WTC11 (cell line): ENCODE data around the gene FNBP1L. TPM values are rescaled to one million over a fixed set of nuclear protein-coding genes. Genes with fewer than 3 reads are reported as not detected.

Source experiments
- ATAC-seq: fragments of 200-7000 bp; cut with Tn5 transposase; 2 replicates; pipeline ENCODE4 v1.10.0; 2021; ENCODE audit warnings: mild to moderate bottlenecking, moderate library complexity
- CTCF ChIA-PET: fragments of 300-600 bp; sonication (Branson Sonifier 250); formaldehyde crosslinking; loops from one replicate; lab custom pipeline; 2021; ENCODE audit warnings: antibody characterized with exemption; lab: Charles Lee
- POLR2A ChIA-PET: fragments of 350-600 bp; sonication (Branson Sonifier 250); formaldehyde crosslinking; loops from one replicate; lab custom pipeline; 2021; ENCODE audit warnings: antibody characterized with exemption; lab: Charles Lee
- DNase-seq: peaks from one replicate; pipeline ENCODE4 v3.0.0; 2021; ENCODE audit warnings: low spot score
- H3K27ac Mint-ChIP-seq: 2 replicates; pipeline ENCODE4 v1.8.0; 2021; ENCODE audit warnings: mixed read lengths
- H3K27me3 Mint-ChIP-seq: 2 replicates; pipeline ENCODE4 v1.8.0; 2021; ENCODE audit warnings: low read depth, mild to moderate bottlenecking, moderate library complexity, mixed read lengths
- H3K36me3 Mint-ChIP-seq: 2 replicates; pipeline ENCODE4 v1.8.0; 2021; ENCODE audit warnings: mixed read lengths
- H3K4me1 Mint-ChIP-seq: 2 replicates; pipeline ENCODE4 v1.8.0; 2022; ENCODE audit warnings: mixed read lengths
- H3K4me3 Mint-ChIP-seq: 2 replicates; pipeline ENCODE4 v1.8.0; 2021; ENCODE audit warnings: mild to moderate bottlenecking, moderate library complexity, mixed read lengths
- H3K9me3 Mint-ChIP-seq: 2 replicates; pipeline ENCODE4 v1.8.0; 2021; ENCODE audit warnings: mixed read lengths
- CREB1 ChIP-seq: sonication (generic); formaldehyde crosslinking; IDR thresholded peaks from 2 replicates; pipeline ENCODE4 v1.8.0; 2023; ENCODE audit warnings: mild to moderate bottlenecking, missing genetic modification reagents
- ELF4 ChIP-seq: sonication (generic); formaldehyde crosslinking; IDR thresholded peaks from 2 replicates; pipeline ENCODE4 v1.8.1; 2022; ENCODE audit warnings: low read depth, mild to moderate bottlenecking, moderate library complexity, missing genetic modification reagents
- EMX1 ChIP-seq: fragments of 250-450 bp; sonication (Bioruptor Pico); IDR thresholded peaks from 2 replicates; pipeline ENCODE4 v1.8.0; 2021; ENCODE audit warnings: mild to moderate bottlenecking
- ESRRA ChIP-seq: sonication (generic); formaldehyde crosslinking; IDR thresholded peaks from 2 replicates; pipeline ENCODE4 v1.8.1; 2022; ENCODE audit warnings: mild to moderate bottlenecking, missing genetic modification reagents, borderline replicate concordance
- FOXP1 ChIP-seq: sonication (generic); formaldehyde crosslinking; IDR thresholded peaks from 2 replicates; pipeline ENCODE4 v1.8.0; 2022; ENCODE audit warnings: missing genetic modification reagents, mild to moderate bottlenecking, moderate library complexity, borderline replicate concordance
- GABPB1 ChIP-seq: sonication (generic); formaldehyde crosslinking; IDR thresholded peaks from 2 replicates; pipeline ENCODE4 v1.8.1; 2023; ENCODE audit warnings: mild to moderate bottlenecking, missing genetic modification reagents
- GTF2I ChIP-seq: fragments of 250-450 bp; sonication (Bioruptor Pico); conservative IDR thresholded peaks from 2 replicates; pipeline ENCODE4 v1.4.0; 2021; ENCODE audit warnings: mild to moderate bottlenecking
- NFE2L1 ChIP-seq: sonication (generic); formaldehyde crosslinking; IDR thresholded peaks from 2 replicates; pipeline ENCODE4 v1.8.1; 2023; ENCODE audit warnings: missing genetic modification reagents
- ZNF317 ChIP-seq: sonication (generic); formaldehyde crosslinking; IDR thresholded peaks from 2 replicates; pipeline ENCODE4 v1.8.1; 2023; ENCODE audit warnings: low read depth, mild to moderate bottlenecking, moderate library complexity, missing genetic modification reagents, borderline replicate concordance
- total RNA-seq: library from RNA; stranded (reverse); gene quantifications from 3 replicates; pipeline ENCODE4 v1.2.3, GENCODE V29; 2021
- TF ChIP-seq, protein P1 (sequence below): fragments of 250-450 bp; sonication (Bioruptor Pico); IDR thresholded peaks from 2 replicates; pipeline ENCODE4 v1.9.0; 2021; ENCODE audit warnings: mild to moderate bottlenecking
- TF ChIP-seq, protein P2 (sequence below): sonication (generic); formaldehyde crosslinking; IDR thresholded peaks from 2 replicates; pipeline ENCODE4 v1.8.1; 2023; ENCODE audit warnings: mild to moderate bottlenecking, missing genetic modification reagents
- TF ChIP-seq, protein P3 (sequence below): sonication (generic); formaldehyde crosslinking; IDR thresholded peaks from 2 replicates; pipeline ENCODE4 v1.8.1; 2023; ENCODE audit warnings: mild to moderate bottlenecking, missing genetic modification reagents
- TF ChIP-seq, protein P4 (sequence below): sonication (generic); formaldehyde crosslinking; IDR thresholded peaks from 2 replicates; pipeline ENCODE4 v1.8.1; 2023; ENCODE audit warnings: mild to moderate bottlenecking, missing genetic modification reagents, borderline replicate concordance
- TF ChIP-seq, protein P5 (sequence below): fragments of 250-450 bp; sonication (Bioruptor Pico); conservative IDR thresholded peaks from 2 replicates; pipeline ENCODE4 v1.9.0; 2021; ENCODE audit warnings: mild to moderate bottlenecking
- TF ChIP-seq, protein P6 (sequence below): sonication (generic); formaldehyde crosslinking; conservative IDR thresholded peaks from 2 replicates; pipeline ENCODE4 v1.8.1; 2023; ENCODE audit warnings: mild to moderate bottlenecking, low read depth, missing genetic modification reagents, moderate library complexity

FNBP1L gene
- total RNA-seq, 1 experiment from 2014 or later: 79.1 TPM

DNA sequence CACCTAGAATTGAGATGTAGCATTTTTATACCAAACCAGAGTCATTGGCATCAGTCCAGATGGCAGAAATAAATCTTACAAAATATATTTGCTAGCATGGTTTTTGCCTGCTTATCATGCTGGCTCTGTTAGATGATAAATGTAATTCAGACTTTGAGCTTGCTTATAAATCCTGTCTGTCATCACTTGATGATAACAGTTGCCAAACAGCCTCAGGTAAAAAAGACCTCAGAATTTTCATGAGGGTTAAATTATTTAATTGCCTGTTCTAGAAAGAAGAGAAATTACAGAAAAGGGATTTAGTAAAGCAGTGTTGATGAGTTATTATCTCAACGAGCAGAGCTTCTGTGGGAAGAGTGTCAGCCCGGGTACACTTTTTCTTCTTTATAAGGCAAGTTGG lies 83.3 kb downstream of the FNBP1L start:
- Mint-ChIP-seq H3K4me3 (no peak overlapping the region), H3K27ac (no peak overlapping the region), H3K9me3 (no peaks in the 10 kb centered on the region), H3K27me3 (no peaks in the 10 kb centered on the region), H3K4me1 (no peaks in the 10 kb centered on the region), H3K36me3 (peaks cover 25% of the 10 kb centered on the region)
- ChIA-PET POLR2A (interaction anchor here (0.6 kb wide), 1 partner anchor 91 kb away, joined by 7 read pairs; no protein-coding TSS in a partner anchor), CTCF (interaction anchor here (1.2 kb wide), 1 partner anchor 98 kb away, joined by 3 read pairs; no protein-coding TSS in a partner anchor)
- DNase-seq (no peak), ATAC-seq (no peak)
- TF ChIP-seq, protein P1, sequence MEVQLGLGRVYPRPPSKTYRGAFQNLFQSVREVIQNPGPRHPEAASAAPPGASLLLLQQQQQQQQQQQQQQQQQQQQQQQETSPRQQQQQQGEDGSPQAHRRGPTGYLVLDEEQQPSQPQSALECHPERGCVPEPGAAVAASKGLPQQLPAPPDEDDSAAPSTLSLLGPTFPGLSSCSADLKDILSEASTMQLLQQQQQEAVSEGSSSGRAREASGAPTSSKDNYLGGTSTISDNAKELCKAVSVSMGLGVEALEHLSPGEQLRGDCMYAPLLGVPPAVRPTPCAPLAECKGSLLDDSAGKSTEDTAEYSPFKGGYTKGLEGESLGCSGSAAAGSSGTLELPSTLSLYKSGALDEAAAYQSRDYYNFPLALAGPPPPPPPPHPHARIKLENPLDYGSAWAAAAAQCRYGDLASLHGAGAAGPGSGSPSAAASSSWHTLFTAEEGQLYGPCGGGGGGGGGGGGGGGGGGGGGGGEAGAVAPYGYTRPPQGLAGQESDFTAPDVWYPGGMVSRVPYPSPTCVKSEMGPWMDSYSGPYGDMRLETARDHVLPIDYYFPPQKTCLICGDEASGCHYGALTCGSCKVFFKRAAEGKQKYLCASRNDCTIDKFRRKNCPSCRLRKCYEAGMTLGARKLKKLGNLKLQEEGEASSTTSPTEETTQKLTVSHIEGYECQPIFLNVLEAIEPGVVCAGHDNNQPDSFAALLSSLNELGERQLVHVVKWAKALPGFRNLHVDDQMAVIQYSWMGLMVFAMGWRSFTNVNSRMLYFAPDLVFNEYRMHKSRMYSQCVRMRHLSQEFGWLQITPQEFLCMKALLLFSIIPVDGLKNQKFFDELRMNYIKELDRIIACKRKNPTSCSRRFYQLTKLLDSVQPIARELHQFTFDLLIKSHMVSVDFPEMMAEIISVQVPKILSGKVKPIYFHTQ (CRISPR knock-in tag): no peak
- TF ChIP-seq ZNF317 (CRISPR knock-in tag) (no peak), GTF2I (CRISPR knock-in tag) (no peak)

DNA sequence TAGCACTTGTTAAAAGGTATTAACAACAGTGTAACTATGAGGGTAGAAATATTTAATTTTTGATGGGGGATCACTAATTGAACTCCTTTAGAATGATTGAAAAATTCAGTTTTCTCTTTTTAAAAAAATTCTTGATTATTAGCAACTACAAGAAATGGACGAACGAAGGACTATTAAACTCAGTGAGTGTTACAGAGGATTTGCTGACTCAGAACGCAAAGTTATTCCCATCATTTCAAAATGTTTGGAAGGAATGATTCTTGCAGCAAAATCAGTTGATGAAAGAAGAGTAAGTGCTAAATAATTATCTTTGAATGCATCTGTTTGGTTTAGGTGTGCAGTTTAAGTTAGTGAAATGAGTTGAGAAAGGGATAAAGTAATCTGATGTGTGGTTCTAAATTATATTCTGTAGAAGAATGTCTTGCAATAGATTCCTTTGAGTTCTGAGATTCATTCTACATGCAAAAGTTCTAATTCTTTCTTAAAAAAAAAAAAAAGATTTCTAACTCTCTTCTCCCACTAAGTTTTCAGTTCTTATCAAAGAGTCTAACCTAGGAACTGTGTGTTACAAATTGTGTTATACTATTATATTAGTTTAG lies 85.0 kb downstream of the FNBP1L start:
- ATAC-seq (no peak), DNase-seq (no peak)
- TF ChIP-seq, protein P2, sequence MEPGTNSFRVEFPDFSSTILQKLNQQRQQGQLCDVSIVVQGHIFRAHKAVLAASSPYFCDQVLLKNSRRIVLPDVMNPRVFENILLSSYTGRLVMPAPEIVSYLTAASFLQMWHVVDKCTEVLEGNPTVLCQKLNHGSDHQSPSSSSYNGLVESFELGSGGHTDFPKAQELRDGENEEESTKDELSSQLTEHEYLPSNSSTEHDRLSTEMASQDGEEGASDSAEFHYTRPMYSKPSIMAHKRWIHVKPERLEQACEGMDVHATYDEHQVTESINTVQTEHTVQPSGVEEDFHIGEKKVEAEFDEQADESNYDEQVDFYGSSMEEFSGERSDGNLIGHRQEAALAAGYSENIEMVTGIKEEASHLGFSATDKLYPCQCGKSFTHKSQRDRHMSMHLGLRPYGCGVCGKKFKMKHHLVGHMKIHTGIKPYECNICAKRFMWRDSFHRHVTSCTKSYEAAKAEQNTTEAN (CRISPR knock-in tag): no peak
- TF ChIP-seq NFE2L1 (CRISPR knock-in tag) (no peak), FOXP1 (no peak), EMX1 (CRISPR knock-in tag) (no peak), ELF4 (CRISPR knock-in tag) (no peak), CREB1 (CRISPR knock-in tag) (no peak), ESRRA (no peak), GABPB1 (CRISPR knock-in tag) (no peak)
- TF ChIP-seq, protein P3, sequence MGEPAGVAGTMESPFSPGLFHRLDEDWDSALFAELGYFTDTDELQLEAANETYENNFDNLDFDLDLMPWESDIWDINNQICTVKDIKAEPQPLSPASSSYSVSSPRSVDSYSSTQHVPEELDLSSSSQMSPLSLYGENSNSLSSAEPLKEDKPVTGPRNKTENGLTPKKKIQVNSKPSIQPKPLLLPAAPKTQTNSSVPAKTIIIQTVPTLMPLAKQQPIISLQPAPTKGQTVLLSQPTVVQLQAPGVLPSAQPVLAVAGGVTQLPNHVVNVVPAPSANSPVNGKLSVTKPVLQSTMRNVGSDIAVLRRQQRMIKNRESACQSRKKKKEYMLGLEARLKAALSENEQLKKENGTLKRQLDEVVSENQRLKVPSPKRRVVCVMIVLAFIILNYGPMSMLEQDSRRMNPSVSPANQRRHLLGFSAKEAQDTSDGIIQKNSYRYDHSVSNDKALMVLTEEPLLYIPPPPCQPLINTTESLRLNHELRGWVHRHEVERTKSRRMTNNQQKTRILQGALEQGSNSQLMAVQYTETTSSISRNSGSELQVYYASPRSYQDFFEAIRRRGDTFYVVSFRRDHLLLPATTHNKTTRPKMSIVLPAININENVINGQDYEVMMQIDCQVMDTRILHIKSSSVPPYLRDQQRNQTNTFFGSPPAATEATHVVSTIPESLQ (CRISPR knock-in tag): no peak
- TF ChIP-seq, protein P4, sequence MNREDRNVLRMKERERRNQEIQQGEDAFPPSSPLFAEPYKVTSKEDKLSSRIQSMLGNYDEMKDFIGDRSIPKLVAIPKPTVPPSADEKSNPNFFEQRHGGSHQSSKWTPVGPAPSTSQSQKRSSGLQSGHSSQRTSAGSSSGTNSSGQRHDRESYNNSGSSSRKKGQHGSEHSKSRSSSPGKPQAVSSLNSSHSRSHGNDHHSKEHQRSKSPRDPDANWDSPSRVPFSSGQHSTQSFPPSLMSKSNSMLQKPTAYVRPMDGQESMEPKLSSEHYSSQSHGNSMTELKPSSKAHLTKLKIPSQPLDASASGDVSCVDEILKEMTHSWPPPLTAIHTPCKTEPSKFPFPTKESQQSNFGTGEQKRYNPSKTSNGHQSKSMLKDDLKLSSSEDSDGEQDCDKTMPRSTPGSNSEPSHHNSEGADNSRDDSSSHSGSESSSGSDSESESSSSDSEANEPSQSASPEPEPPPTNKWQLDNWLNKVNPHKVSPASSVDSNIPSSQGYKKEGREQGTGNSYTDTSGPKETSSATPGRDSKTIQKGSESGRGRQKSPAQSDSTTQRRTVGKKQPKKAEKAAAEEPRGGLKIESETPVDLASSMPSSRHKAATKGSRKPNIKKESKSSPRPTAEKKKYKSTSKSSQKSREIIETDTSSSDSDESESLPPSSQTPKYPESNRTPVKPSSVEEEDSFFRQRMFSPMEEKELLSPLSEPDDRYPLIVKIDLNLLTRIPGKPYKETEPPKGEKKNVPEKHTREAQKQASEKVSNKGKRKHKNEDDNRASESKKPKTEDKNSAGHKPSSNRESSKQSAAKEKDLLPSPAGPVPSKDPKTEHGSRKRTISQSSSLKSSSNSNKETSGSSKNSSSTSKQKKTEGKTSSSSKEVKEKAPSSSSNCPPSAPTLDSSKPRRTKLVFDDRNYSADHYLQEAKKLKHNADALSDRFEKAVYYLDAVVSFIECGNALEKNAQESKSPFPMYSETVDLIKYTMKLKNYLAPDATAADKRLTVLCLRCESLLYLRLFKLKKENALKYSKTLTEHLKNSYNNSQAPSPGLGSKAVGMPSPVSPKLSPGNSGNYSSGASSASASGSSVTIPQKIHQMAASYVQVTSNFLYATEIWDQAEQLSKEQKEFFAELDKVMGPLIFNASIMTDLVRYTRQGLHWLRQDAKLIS (CRISPR knock-in tag): no peak
- TF ChIP-seq, protein P5, sequence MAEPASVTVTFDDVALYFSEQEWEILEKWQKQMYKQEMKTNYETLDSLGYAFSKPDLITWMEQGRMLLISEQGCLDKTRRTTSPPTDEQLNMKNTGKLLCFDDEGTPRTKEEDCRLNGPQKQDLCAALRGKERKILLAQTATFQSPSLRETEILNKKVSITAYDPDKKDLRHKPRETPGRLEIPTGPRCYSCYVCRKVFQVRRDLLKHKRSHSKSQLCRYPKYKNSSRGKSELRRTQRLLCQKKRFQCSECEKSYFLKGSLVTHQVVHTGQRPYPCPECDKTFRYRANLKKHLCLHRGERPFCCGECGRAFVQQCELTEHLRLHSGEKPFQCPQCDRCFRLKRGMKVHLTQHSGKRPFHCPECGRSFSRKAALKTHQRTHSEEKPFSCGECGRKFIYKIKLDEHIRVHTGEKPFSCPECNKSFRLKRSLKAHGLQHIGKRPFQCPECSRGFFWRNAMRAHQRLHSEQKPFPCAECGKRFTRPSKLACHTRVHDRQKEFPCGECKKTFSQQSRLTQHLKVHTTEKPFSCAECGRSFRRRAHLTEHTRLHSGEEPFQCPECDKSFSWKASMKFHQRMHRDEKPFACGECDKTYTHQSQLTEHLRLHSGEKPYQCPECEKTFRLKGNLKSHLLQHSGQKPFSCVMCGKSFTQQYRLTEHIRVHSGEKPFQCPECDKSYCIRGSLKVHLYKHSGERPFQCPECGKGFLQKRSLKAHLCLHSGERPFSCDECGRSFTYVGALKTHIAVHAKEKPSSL (CRISPR knock-in tag): no peak
- TF ChIP-seq, protein P6, sequence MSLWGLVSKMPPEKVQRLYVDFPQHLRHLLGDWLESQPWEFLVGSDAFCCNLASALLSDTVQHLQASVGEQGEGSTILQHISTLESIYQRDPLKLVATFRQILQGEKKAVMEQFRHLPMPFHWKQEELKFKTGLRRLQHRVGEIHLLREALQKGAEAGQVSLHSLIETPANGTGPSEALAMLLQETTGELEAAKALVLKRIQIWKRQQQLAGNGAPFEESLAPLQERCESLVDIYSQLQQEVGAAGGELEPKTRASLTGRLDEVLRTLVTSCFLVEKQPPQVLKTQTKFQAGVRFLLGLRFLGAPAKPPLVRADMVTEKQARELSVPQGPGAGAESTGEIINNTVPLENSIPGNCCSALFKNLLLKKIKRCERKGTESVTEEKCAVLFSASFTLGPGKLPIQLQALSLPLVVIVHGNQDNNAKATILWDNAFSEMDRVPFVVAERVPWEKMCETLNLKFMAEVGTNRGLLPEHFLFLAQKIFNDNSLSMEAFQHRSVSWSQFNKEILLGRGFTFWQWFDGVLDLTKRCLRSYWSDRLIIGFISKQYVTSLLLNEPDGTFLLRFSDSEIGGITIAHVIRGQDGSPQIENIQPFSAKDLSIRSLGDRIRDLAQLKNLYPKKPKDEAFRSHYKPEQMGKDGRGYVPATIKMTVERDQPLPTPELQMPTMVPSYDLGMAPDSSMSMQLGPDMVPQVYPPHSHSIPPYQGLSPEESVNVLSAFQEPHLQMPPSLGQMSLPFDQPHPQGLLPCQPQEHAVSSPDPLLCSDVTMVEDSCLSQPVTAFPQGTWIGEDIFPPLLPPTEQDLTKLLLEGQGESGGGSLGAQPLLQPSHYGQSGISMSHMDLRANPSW (CRISPR knock-in tag): no peak
- POLR2A ChIA-PET: interaction anchor here (0.8 kb wide), 1 partner anchor 9 kb away, joined by 8 read pairs; no protein-coding TSS in a partner anchor
- Mint-ChIP-seq H3K27ac (no peak overlapping the region), H3K4me1 (no peaks in the 10 kb centered on the region), H3K27me3 (no peaks in the 10 kb centered on the region), H3K36me3 (peaks cover 28% of the 10 kb centered on the region), H3K4me3 (no peak overlapping the region), H3K9me3 (no peaks in the 10 kb centered on the region)
- CTCF ChIA-PET: no interaction called here
